ENCODE measurements around the gene WDR55.

GRCh38 chr5:140707812-140708211, 43.1 kb downstream of the WDR55 start:
- no peak for TF ChIP-seq SUZ12 (IDR thresholded peaks at IDR 0.05; ENCODE audit: extremely low read depth, insufficient read depth, insufficient read length)
- no peak for TF ChIP-seq YY1 (IDR thresholded peaks at IDR 0.05; ENCODE audit: insufficient read depth, insufficient read length)
